CD4-positive, CD25-positive, alpha-beta regulatory T cell (primary cell): ENCODE results near the gene ANKRD30A. TPM values are rescaled to one million over a fixed set of nuclear protein-coding genes. Genes with fewer than 3 reads are reported as not detected.

Experiments used
- ATAC-seq, 2 donors: fragments of 150-1000 bp; cut with Tn5 transposase; one replicate each; pipeline ENCODE4 v1.10.0; 2021; ENCODE audit warnings: low read depth in 2 of 2, moderate number of reproducible peaks in 2 of 2, moderate library complexity in 1 of 2
- DNase-seq, 3 donors: peaks; one replicate each; pipeline versions ENCODE4 v3.0.0 to v3.0.0-alpha.2; 2012 to 2022; ENCODE audit warnings: mixed read lengths in 1 of 3
- H3K27ac ChIP-seq: one replicate; pipeline ENCODE4 v1.7.0; 2013; ENCODE audit warnings: mild to moderate bottlenecking, low read length; ENCODE audit not compliant: insufficient read depth, poor library complexity, severe bottlenecking
- H3K27me3 ChIP-seq: one replicate; pipeline ENCODE4 v1.7.0; 2013; ENCODE audit warnings: low read length; ENCODE audit not compliant: control insufficient read depth, insufficient read depth
- H3K36me3 ChIP-seq: one replicate; pipeline ENCODE4 v1.7.0; 2013; ENCODE audit warnings: mild to moderate bottlenecking, low read length, moderate library complexity; ENCODE audit not compliant: control insufficient read depth, insufficient read depth
- H3K4me1 ChIP-seq: 2 replicates; pipeline ENCODE4 v1.7.0; 2013; ENCODE audit warnings: mild to moderate bottlenecking, low read length; ENCODE audit not compliant: insufficient read depth, control insufficient read depth, poor library complexity, severe bottlenecking
- H3K4me3 ChIP-seq: one replicate; pipeline ENCODE4 v1.7.0; 2013; ENCODE audit warnings: low read depth, mild to moderate bottlenecking, low read length, moderate library complexity
- H3K9me3 ChIP-seq, 2 experiments: 1 replicate in 1 of 2; 2 replicates in 1 of 2; pipeline ENCODE4 v1.7.0; 2013; ENCODE audit warnings: low read length in 2 of 2, mild to moderate bottlenecking in 1 of 2, moderate library complexity in 1 of 2; ENCODE audit not compliant: control insufficient read depth in 2 of 2
- H3K27ac Mint-ChIP-seq, 3 donors: one replicate each; pipeline ENCODE4 v1.8.0; 2020 to 2022; ENCODE audit warnings: mild to moderate bottlenecking in 3 of 3, mixed read lengths in 3 of 3, moderate library complexity in 2 of 3
- H3K27me3 Mint-ChIP-seq: one replicate; pipeline ENCODE4 v1.8.0; 2022; ENCODE audit warnings: mild to moderate bottlenecking, mixed read lengths
- H3K36me3 Mint-ChIP-seq: one replicate; pipeline ENCODE4 v1.8.0; 2020; ENCODE audit warnings: mixed read lengths
- H3K4me1 Mint-ChIP-seq, 4 donors: one replicate each; pipeline ENCODE4 v1.8.0; 2020 to 2022; ENCODE audit warnings: mixed read lengths in 4 of 4, mild to moderate bottlenecking in 1 of 4
- H3K4me3 Mint-ChIP-seq, 4 donors: one replicate each; pipeline ENCODE4 v1.8.0; 2020 to 2022; ENCODE audit warnings: mild to moderate bottlenecking in 4 of 4, mixed read lengths in 4 of 4, moderate library complexity in 3 of 4
- H3K9me3 Mint-ChIP-seq, 7 donors: one replicate each; pipeline ENCODE4 v1.8.0; 2020 to 2022; ENCODE audit warnings: mixed read lengths in 7 of 7, mild to moderate bottlenecking in 3 of 7, moderate library complexity in 2 of 7
- polyA plus RNA-seq, 4 donors: library from polyadenylated mRNA; unstranded; fragments of 300-500 nt; fragmentation: Illumina TruSeq; gene quantifications; one replicate each; pipeline ENCODE4 v1.2.3, GENCODE V29; 2021
- total RNA-seq: library from RNA; stranded (reverse); gene quantifications from one replicate; pipeline ENCODE4 v1.2.3, GENCODE V29; 2022

Gene ANKRD30A
- total and polyA plus RNA-seq, 5 donors from 2014 or later = not detected

DNA sequence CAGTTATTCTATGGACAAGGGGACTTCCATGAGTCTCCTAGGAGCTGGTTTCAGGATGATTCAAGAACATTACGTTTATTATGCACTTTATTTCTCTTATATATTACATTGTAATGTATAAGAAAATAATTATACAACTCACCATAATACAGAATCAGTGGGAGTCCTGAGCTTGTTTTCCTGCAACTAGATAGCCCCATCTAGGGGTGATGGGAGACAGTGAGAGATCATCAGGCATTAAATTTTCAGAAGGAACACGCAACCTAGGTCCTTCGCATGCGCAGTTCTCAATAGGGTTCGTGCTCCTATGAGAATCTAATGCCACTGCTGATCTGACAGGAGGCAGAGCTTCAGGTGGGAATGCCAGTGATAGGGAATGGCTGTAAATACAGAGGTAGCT lies 137.9 kb downstream of the ANKRD30A start:
- peaks cover 3 to 7% (median 4%) of the 10 kb centered on the region in 7 donors for H3K9me3 Mint-ChIP-seq
- no peak overlapping the region for H3K27ac ChIP-seq
- no peaks in the 10 kb centered on the region for H3K4me1 Mint-ChIP-seq
- H3K27me3 ChIP-seq = no peaks in the 10 kb centered on the region
- H3K4me3 ChIP-seq = no peak overlapping the region
- H3K27ac Mint-ChIP-seq = no peak overlapping the region
- H3K36me3 Mint-ChIP-seq = no peaks in the 10 kb centered on the region
- no peaks in the 10 kb centered on the region for H3K9me3 ChIP-seq
- H3K4me1 ChIP-seq = no peaks in the 10 kb centered on the region
- ATAC-seq = no peak
- H3K27me3 Mint-ChIP-seq = no peaks in the 10 kb centered on the region
- no peak for DNase-seq
- no peak overlapping the region for H3K4me3 Mint-ChIP-seq
- H3K36me3 ChIP-seq = no peaks in the 10 kb centered on the region

DNA sequence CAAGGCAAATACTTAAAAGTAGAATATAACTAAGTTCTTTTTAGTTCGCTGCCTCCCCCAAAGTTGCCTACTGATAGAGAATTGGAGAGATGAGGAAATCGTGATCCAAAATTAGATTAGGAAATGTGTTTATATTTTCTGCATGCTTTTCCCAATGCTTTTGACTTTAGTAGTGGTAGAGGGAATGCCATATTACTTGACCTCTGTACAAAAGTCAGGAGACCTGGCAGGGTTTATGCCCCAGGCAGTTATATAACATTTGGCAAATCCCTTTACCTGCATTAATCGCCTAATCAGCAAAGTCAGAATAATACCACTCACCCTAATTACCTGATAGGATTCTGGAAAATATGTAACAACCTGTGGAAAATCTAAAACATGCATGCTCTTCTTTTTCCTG lies 142.9 kb downstream of the ANKRD30A start:
- Histone ChIP-seq H3K4me1 (no peaks in the 10 kb centered on the region), H3K27ac (no peak overlapping the region), H3K4me3 (no peak overlapping the region), H3K9me3 (no peaks in the 10 kb centered on the region), H3K27me3 (no peaks in the 10 kb centered on the region), H3K36me3 (no peaks in the 10 kb centered on the region)
- Mint-ChIP-seq H3K9me3 (peaks cover 0 to 5% (median 4%) of the 10 kb centered on the region in 7 donors), H3K4me3 (no peak overlapping the region), H3K27ac (no peak overlapping the region), H3K4me1 (no peaks in the 10 kb centered on the region), H3K36me3 (no peaks in the 10 kb centered on the region), H3K27me3 (no peaks in the 10 kb centered on the region)
- DNase-seq (no peak), ATAC-seq (no peak)

DNA sequence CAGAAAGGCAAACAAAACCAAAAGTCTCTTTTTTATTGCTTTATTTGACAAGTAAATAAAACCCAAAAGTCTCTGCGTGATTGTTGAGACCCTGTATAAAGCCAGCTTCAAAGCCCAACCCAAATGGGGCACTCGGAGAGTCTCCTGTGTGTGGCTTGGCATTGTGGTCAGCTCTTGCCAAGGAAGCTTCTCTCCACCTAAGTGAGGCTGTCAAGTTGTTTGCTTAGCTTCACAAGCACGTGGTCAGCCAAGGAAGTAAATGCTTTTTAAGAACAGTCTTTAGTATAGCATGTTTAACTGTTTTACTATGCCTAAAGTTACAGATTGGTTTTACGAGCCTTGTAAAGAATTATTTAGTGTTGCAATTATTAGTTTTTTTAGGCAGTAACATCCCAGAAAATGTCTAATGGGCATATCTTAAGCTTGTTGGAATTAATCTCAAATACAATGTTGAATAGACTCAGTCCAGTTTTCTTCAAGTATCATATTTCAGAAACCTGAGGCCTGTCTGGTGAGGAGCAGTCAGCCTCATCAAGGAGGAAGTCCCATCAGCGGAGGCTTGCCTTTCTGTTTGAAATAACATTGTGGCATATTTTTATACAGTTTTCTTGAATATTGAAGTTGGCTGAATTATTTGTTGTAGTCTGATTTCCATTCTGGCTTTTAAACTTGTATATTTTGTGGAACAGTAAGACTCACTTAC lies 144.3 kb downstream of the ANKRD30A start:
- H3K4me1 ChIP-seq = no peaks in the 10 kb centered on the region
- H3K27me3 ChIP-seq = no peaks in the 10 kb centered on the region
- no peaks in the 10 kb centered on the region for H3K9me3 ChIP-seq
- peaks cover 0 to 9% (median 2%) of the 10 kb centered on the region in 7 donors for H3K9me3 Mint-ChIP-seq
- H3K27me3 Mint-ChIP-seq = no peaks in the 10 kb centered on the region
- ATAC-seq = no peak
- DNase-seq = no peak
- no peaks in the 10 kb centered on the region for H3K36me3 ChIP-seq
- no peak overlapping the region for H3K4me3 ChIP-seq
- H3K36me3 Mint-ChIP-seq = no peaks in the 10 kb centered on the region
- H3K4me1 Mint-ChIP-seq = no peaks in the 10 kb centered on the region
- no peak overlapping the region for H3K4me3 Mint-ChIP-seq
- H3K27ac ChIP-seq = no peak overlapping the region
- H3K27ac Mint-ChIP-seq = no peak overlapping the region

DNA sequence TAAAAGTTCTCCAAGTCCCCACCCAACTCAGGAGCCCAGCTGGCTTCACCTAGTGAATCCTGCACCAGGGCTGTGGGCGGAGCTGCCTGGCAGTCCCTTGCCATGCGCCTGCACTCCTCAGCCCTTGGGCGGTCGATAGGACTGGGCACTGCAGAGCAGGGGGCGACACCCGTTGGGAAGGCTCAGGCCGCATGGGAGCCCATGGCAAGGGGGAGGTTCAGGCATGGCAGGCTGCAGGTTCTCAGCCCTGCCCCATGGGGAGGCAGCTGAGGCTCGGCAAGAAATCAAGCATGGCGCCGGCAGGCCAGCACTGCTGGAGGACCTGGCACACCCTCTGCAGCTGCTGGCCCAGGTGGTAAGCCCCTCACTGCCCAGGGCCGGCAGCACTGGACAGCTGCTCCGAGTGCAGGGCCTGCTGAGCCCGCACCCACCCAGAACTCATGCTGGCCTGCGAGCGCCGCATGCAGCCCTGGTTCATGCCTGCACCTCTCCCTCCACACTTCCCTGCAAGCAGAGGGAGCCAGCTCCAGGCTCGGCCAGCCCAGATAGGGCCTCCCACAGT lies 149.9 kb downstream of the ANKRD30A start:
- peaks cover 0 to 36% (median 16%) of the 10 kb centered on the region in 7 donors for H3K9me3 Mint-ChIP-seq

DNA sequence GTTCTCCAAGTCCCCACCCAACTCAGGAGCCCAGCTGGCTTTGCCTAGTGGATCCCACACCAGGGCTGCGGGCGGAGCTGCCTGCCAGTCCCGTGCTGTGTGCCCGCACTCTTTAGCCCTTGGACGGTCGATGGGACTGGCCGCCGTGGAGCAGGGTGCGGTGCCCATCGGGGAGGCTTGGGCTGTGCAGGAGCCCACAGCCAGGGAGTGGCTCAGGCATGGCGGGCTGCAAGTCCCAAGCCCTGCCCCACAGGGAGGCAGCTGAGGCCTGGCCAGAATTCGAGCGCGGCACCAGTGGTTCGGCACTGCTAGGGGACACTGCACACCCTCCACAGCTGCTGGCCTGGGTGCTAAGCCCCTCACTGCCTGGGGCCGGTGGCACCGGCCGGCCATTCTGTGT lies 159.7 kb downstream of the ANKRD30A start:
- H3K36me3 ChIP-seq = no peaks in the 10 kb centered on the region
- no peaks in the 10 kb centered on the region for H3K4me1 ChIP-seq
- no peak overlapping the region for H3K4me3 ChIP-seq
- peaks cover 3 to 29% (median 11%) of the 10 kb centered on the region in 7 donors for H3K9me3 Mint-ChIP-seq
- H3K27ac ChIP-seq = no peak overlapping the region
- no peaks in the 10 kb centered on the region for H3K9me3 ChIP-seq
- no peak for ATAC-seq
- no peaks in the 10 kb centered on the region for H3K4me1 Mint-ChIP-seq
- no peak overlapping the region for H3K27ac Mint-ChIP-seq
- no peaks in the 10 kb centered on the region for H3K27me3 Mint-ChIP-seq
- no peak overlapping the region for H3K4me3 Mint-ChIP-seq
- no peak for DNase-seq
- H3K36me3 Mint-ChIP-seq = no peaks in the 10 kb centered on the region
- no peaks in the 10 kb centered on the region for H3K27me3 ChIP-seq

More for the DNA sequence above, 149.9 kb downstream of the ANKRD30A start:
- Histone ChIP-seq H3K27ac (no peak overlapping the region), H3K27me3 (no peaks in the 10 kb centered on the region), H3K4me1 (no peaks in the 10 kb centered on the region), H3K4me3 (no peak overlapping the region), H3K9me3 (peaks cover 0 to 7% of the 10 kb centered on the region in 2 experiments), H3K36me3 (no peaks in the 10 kb centered on the region)
- Mint-ChIP-seq H3K27me3 (no peaks in the 10 kb centered on the region), H3K4me3 (no peak overlapping the region), H3K27ac (no peak overlapping the region), H3K4me1 (no peaks in the 10 kb centered on the region), H3K36me3 (no peaks in the 10 kb centered on the region)
- ATAC-seq (no peak), DNase-seq (no peak)

DNA sequence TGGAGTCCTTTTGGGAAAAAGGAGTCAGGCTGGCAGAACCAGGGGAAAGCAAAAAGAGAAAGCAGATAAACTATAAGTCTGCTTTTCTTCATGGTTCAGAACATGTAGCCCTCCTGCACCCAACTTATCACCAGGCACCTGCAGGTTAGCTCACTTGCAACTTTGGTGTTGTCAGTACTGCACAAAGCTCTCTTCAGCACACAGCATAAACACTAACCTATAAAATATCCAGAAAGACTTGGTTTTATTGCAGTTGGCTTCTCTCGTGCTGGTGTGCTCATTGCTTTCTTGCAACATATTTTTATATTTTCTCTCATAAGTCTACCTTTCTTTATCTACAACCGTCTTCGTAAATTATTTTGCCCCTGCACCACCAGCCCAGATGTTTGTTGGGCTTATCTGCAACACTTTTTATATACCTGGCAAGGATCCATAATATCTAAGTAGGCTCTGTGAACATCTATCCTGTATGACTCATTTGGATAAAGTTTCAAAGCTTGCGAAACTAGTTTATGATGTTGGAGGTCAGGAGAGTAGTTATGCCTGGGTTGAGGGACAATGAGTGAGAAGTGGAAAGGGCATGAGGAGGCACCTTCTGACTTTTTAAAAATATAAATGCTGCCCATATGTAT lies 164.6 kb downstream of the ANKRD30A start:
- Mint-ChIP-seq H3K27me3 (no peaks in the 10 kb centered on the region), H3K4me3 (no peak overlapping the region), H3K9me3 (peaks cover 6 to 42% (median 9%) of the 10 kb centered on the region in 7 donors), H3K27ac (no peak overlapping the region), H3K36me3 (no peaks in the 10 kb centered on the region), H3K4me1 (no peaks in the 10 kb centered on the region)
- Histone ChIP-seq H3K27ac (no peak overlapping the region), H3K27me3 (no peaks in the 10 kb centered on the region), H3K9me3 (peaks cover 0 to 1% of the 10 kb centered on the region in 2 experiments), H3K4me3 (no peak overlapping the region), H3K4me1 (no peaks in the 10 kb centered on the region), H3K36me3 (no peaks in the 10 kb centered on the region)
- DNase-seq (no peak), ATAC-seq (no peak)

DNA sequence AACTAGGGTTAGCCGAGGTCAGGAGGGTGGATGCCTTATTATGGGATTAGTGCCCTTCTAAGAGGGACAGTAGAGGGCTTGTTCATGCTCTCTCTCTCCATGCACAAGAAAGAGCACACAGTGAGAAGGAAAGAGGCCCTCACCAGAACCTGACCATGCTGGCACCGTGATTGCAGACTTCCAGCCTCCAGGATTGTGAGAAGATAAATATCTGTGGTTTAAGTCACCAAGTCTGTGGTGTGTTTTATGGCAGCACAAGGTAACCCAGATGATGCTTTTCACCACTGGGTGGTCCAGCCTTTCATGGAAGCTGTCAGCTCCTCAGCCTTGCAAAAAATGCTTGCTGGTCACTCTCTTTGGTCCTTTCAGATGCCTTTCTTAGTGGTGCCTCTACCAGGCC lies 175.9 kb downstream of the ANKRD30A start:
- Mint-ChIP-seq H3K36me3 (no peaks in the 10 kb centered on the region), H3K9me3 (peaks cover 1 to 14% (median 8%) of the 10 kb centered on the region in 7 donors), H3K27ac (no peak overlapping the region), H3K4me1 (no peaks in the 10 kb centered on the region), H3K4me3 (no peak overlapping the region), H3K27me3 (no peaks in the 10 kb centered on the region)
- ATAC-seq = no peak
- DNase-seq = no peak
- Histone ChIP-seq H3K27me3 (no peaks in the 10 kb centered on the region), H3K27ac (no peak overlapping the region), H3K9me3 (no peaks in the 10 kb centered on the region), H3K36me3 (no peaks in the 10 kb centered on the region), H3K4me3 (no peak overlapping the region), H3K4me1 (no peaks in the 10 kb centered on the region)
